ENCODE results near the gene KLHDC1. TPM values are rescaled to one million over a fixed set of nuclear protein-coding genes. Genes with fewer than 3 reads are reported as not detected.

KLHDC1 gene
- total RNA-seq, 1 donor from 2014 or later, result 2.1 TPM

DNA sequence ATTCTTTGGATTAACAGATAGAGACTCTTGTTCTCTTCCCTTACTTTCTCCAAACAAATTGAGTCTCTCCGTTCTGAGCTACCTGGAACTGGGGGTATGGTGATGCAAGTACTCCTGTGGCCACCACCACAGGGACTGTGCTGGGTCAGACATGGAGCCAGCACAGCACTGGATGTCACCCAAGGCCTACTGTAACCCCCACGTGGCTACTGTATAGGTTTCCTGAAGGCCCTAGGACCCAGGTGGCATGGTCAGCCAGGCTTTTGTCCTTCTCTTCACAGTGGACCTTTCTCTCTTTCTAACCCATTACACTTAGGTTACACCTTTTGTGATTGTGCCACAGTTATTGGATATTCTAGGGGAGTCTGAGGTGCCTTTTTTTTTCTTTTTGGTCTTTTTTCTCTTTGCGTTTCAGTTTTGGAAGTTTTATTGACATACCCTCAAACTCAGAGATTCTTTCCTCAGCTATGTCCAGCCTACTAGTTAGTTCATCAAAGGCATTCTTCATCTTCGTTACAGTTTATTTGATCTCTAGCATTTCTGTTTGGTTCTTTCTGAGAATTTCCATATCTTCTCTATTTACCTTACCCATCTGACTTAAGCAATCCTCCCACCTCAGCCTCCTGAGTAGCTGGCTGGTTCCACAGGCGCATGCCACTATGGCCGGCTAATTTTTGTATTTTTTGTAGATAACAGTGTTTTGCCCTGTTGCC is 69.1 kb downstream of the KLHDC1 start:
- Mint-ChIP-seq H3K4me3 (no peak overlapping the region), H3K27me3 (ENCODE audit: low read depth) (peaks cover 8% of the 10 kb centered on the region), H3K36me3 (ENCODE audit: low read depth) (no peaks in the 10 kb centered on the region), H3K27ac (ENCODE audit: unreplicated experiment) (no peak overlapping the region), H3K9me3 (no peaks in the 10 kb centered on the region), H3K4me1 (peaks cover 4% of the 10 kb centered on the region)
- no peak for DNase-seq (ENCODE audit: low read depth, low spot score)
- TF ChIP-seq CTCF (conservative IDR thresholded peaks at IDR 0.05), result no peak

- peak overlapping the region; percentile 93 for H3K4me3 Mint-ChIP-seq
- TF ChIP-seq CTCF (conservative IDR thresholded peaks at IDR 0.05), result no peak
- H3K4me1 Mint-ChIP-seq, result peaks cover 37% of the 10 kb centered on the region
- peak overlapping the region; percentile 98 for H3K27ac Mint-ChIP-seq (ENCODE audit: unreplicated experiment)
- no peaks in the 10 kb centered on the region for H3K36me3 Mint-ChIP-seq (ENCODE audit: low read depth)
- no peaks in the 10 kb centered on the region for H3K9me3 Mint-ChIP-seq
- H3K27me3 Mint-ChIP-seq (ENCODE audit: low read depth), result no peaks in the 10 kb centered on the region
- DNase-seq (ENCODE audit: low read depth, low spot score), result no peak
These were observed 73.9 kb downstream of the KLHDC1 start for GRCh38 chr14:49766839-49767238.

GRCh38 chr14:49767270-49767570 is 74.3 kb downstream of the KLHDC1 start:
- peaks cover 37% of the 10 kb centered on the region for H3K4me1 Mint-ChIP-seq
- no peaks in the 10 kb centered on the region for H3K36me3 Mint-ChIP-seq (ENCODE audit: low read depth)
- H3K27ac Mint-ChIP-seq (ENCODE audit: unreplicated experiment), result peak overlapping the region; percentile 98
- peak overlapping the region; percentile 93 for H3K4me3 Mint-ChIP-seq
- no peaks in the 10 kb centered on the region for H3K9me3 Mint-ChIP-seq
- no peaks in the 10 kb centered on the region for H3K27me3 Mint-ChIP-seq (ENCODE audit: low read depth)
- no peak for DNase-seq (ENCODE audit: low read depth, low spot score)
- no peak for TF ChIP-seq CTCF (conservative IDR thresholded peaks at IDR 0.05)

GRCh38 chr14:49767571-49768300 is 74.8 kb downstream of the KLHDC1 start, which contains the start of gene KLHDC2:
Gene KLHDC2, plus strand, starts transcription at chr14:49768153. Its CDS starts 316 bp downstream, at chr14:49768469.
- DNase-seq (ENCODE audit: low read depth, low spot score), result peak; percentile 79
- H3K4me3 Mint-ChIP-seq, result peak within 1 kb of the TSS; percentile 98
- H3K27ac Mint-ChIP-seq (ENCODE audit: unreplicated experiment), result peak within 1 kb of the TSS; percentile 99
- H3K27me3 Mint-ChIP-seq (ENCODE audit: low read depth), result no peaks in the 10 kb centered on the region
- TF ChIP-seq CTCF (conservative IDR thresholded peaks at IDR 0.05), result peak; percentile 50
- no peaks in the 10 kb centered on the region for H3K9me3 Mint-ChIP-seq
- peaks cover 37% of the 10 kb centered on the region for H3K4me1 Mint-ChIP-seq
- no peaks in the 10 kb centered on the region for H3K36me3 Mint-ChIP-seq (ENCODE audit: low read depth)

- Mint-ChIP-seq H3K27ac (ENCODE audit: unreplicated experiment) (peak overlapping the region; percentile 99), H3K27me3 (ENCODE audit: low read depth) (no peaks in the 10 kb centered on the region), H3K9me3 (no peaks in the 10 kb centered on the region), H3K4me1 (peaks cover 37% of the 10 kb centered on the region), H3K36me3 (ENCODE audit: low read depth) (no peaks in the 10 kb centered on the region), H3K4me3 (peak overlapping the region; percentile 98)
- TF ChIP-seq CTCF (conservative IDR thresholded peaks at IDR 0.05), result no peak
- DNase-seq (ENCODE audit: low read depth, low spot score), result peak; percentile 24
These were observed 75.6 kb downstream of the KLHDC1 start for GRCh38 chr14:49768301-49769121.
